H9 (cell line): ENCODE data around the gene PTGFRN. TPM values are rescaled to one million over a fixed set of nuclear protein-coding genes. Genes with fewer than 3 reads are reported as not detected.

Source experiments
- DNase-seq: peaks from one replicate; pipeline ENCODE4 v3.0.0-alpha.2; 2017
- H2AFZ ChIP-seq: one replicate; pipeline ENCODE4 v1.6.1; 2013; ENCODE audit warnings: mild to moderate bottlenecking, low read length, control low read depth, moderate library complexity
- H2AK5ac ChIP-seq: 2 replicates; pipeline ENCODE4 v1.6.1; 2013; ENCODE audit warnings: low read length, control low read depth, mixed read lengths; ENCODE audit not compliant: insufficient read length
- H2BK120ac ChIP-seq: one replicate; pipeline ENCODE4 v1.6.1; 2013; ENCODE audit warnings: low read depth, mild to moderate bottlenecking, low read length, control low read depth, inconsistent platforms; ENCODE audit not compliant: poor library complexity, severe bottlenecking
- H2BK12ac ChIP-seq: 2 replicates; pipeline ENCODE4 v1.6.1; 2013; ENCODE audit warnings: low read length, control low read depth, mixed read lengths, low read depth; ENCODE audit not compliant: insufficient read length
- H2BK15ac ChIP-seq: 2 replicates; pipeline ENCODE4 v1.6.1; 2013; ENCODE audit warnings: low read depth, low read length, control low read depth
- H2BK20ac ChIP-seq: one replicate; pipeline ENCODE4 v1.6.1; 2013; ENCODE audit warnings: low read depth, mild to moderate bottlenecking, low read length, control low read depth, inconsistent platforms; ENCODE audit not compliant: poor library complexity, severe bottlenecking
- H2BK5ac ChIP-seq: 2 replicates; pipeline ENCODE4 v1.6.1; 2013; ENCODE audit warnings: low read length, control low read depth, mixed read lengths; ENCODE audit not compliant: insufficient read length
- H3K14ac ChIP-seq: 2 replicates; pipeline ENCODE4 v1.6.1; 2013; ENCODE audit warnings: low read length, control low read depth; ENCODE audit not compliant: insufficient read depth
- H3K18ac ChIP-seq: 2 replicates; pipeline ENCODE4 v1.6.1; 2013; ENCODE audit warnings: low read depth, mild to moderate bottlenecking, mixed read lengths, low read length, control low read depth; ENCODE audit not compliant: insufficient read length
- H3K23ac ChIP-seq: 2 replicates; pipeline ENCODE4 v1.6.1; 2013; ENCODE audit warnings: low read length, control low read depth, mixed read lengths, low read depth; ENCODE audit not compliant: insufficient read length
- H3K23me2 ChIP-seq: 2 replicates; pipeline ENCODE4 v1.6.1; 2013; ENCODE audit warnings: low read depth, mild to moderate bottlenecking, mixed read lengths, low read length, control low read depth; ENCODE audit not compliant: insufficient read length, poor library complexity, severe bottlenecking
- H3K27ac ChIP-seq: 2 replicates; pipeline ENCODE4 v1.5.1; 2013; ENCODE audit warnings: low read length, control low read depth, mixed read lengths, low read depth; ENCODE audit not compliant: insufficient read length
- H3K27me3 ChIP-seq: 2 replicates; pipeline ENCODE4 v1.6.1; 2013; ENCODE audit warnings: low read length, control low read depth, inconsistent platforms; ENCODE audit not compliant: insufficient read depth
- H3K4ac ChIP-seq: 2 replicates; pipeline ENCODE4 v1.6.1; 2013; ENCODE audit warnings: low read depth, mild to moderate bottlenecking, control low read depth, inconsistent platforms, low read length, moderate library complexity
- H3K4me1 ChIP-seq: 2 replicates; pipeline ENCODE4 v1.6.1; 2013; ENCODE audit warnings: low read length, control low read depth, inconsistent platforms; ENCODE audit not compliant: insufficient read depth
- H3K4me2 ChIP-seq: 2 replicates; pipeline ENCODE4 v1.6.1; 2013; ENCODE audit warnings: low read length, control low read depth, mixed read lengths; ENCODE audit not compliant: insufficient read length, insufficient read depth
- H3K56ac ChIP-seq: 2 replicates; pipeline ENCODE4 v1.6.1; 2013; ENCODE audit warnings: low read depth, mild to moderate bottlenecking, mixed read lengths, low read length, control low read depth; ENCODE audit not compliant: insufficient read length
- H3K79me1 ChIP-seq: 2 replicates; pipeline ENCODE4 v1.6.1; 2013; ENCODE audit warnings: low read depth, mild to moderate bottlenecking, moderate library complexity, low read length, control low read depth, inconsistent platforms; ENCODE audit not compliant: insufficient read depth, poor library complexity, severe bottlenecking
- H3K79me2 ChIP-seq: 2 replicates; pipeline ENCODE4 v1.6.1; 2013; ENCODE audit warnings: low read length, control low read depth, inconsistent platforms; ENCODE audit not compliant: insufficient read depth
- H3K9ac ChIP-seq: 2 replicates; pipeline ENCODE4 v1.6.1; 2013; ENCODE audit warnings: low read length, control low read depth, mixed read lengths; ENCODE audit not compliant: insufficient read length; ENCODE audit errors: extremely low read depth
- H3K9me3 ChIP-seq: one replicate; pipeline ENCODE4 v1.6.1; 2013; ENCODE audit warnings: low read depth, low read length, inconsistent platforms; ENCODE audit not compliant: control insufficient read depth
- H3T11ph ChIP-seq: one replicate; pipeline ENCODE4 v1.6.1; 2013; ENCODE audit warnings: mild to moderate bottlenecking, low read length, control low read depth, inconsistent platforms
- H4K20me1 ChIP-seq: one replicate; pipeline ENCODE4 v1.6.1; 2013; ENCODE audit not compliant: control insufficient read depth, insufficient read length, insufficient read depth
- H4K5ac ChIP-seq: 2 replicates; pipeline ENCODE4 v1.6.1; 2013; ENCODE audit warnings: low read depth, mild to moderate bottlenecking, mixed read lengths, low read length, control low read depth; ENCODE audit not compliant: insufficient read length
- H4K8ac ChIP-seq: replicated peaks from 2 replicates; pipeline ENCODE4 v1.6.1; 2013; ENCODE audit warnings: low read length, control low read depth, mixed read lengths, low read depth; ENCODE audit not compliant: insufficient read length
- H4K91ac ChIP-seq: 2 replicates; pipeline ENCODE4 v1.6.1; 2013; ENCODE audit warnings: low read depth, mild to moderate bottlenecking, moderate library complexity, mixed read lengths, low read length, control low read depth; ENCODE audit not compliant: insufficient read length
- H3K27ac Mint-ChIP-seq, 3 experiments: 2 replicates in 2 of 3; 3 replicates in 1 of 3; pipeline ENCODE4 v1.8.0; 2020 to 2021; ENCODE audit warnings: mixed read lengths in 3 of 3, mild to moderate bottlenecking in 1 of 3, moderate library complexity in 1 of 3
- H3K27me3 Mint-ChIP-seq: 2 replicates; pipeline ENCODE4 v1.8.0; 2021; ENCODE audit warnings: low read depth, mild to moderate bottlenecking, moderate library complexity, mixed read lengths
- H3K36me3 Mint-ChIP-seq, 3 experiments: 2 replicates in 2 of 3; 3 replicates in 1 of 3; pipeline ENCODE4 v1.8.0; 2020 to 2021; ENCODE audit warnings: low read depth in 3 of 3, mixed read lengths in 3 of 3; ENCODE audit not compliant: insufficient read depth in 1 of 3
- H3K4me1 Mint-ChIP-seq, 2 experiments: 2 replicates each; pipeline ENCODE4 v1.8.0; 2020; ENCODE audit warnings: mixed read lengths in 2 of 2
- H3K4me3 Mint-ChIP-seq, 2 experiments: 2 replicates in 1 of 2; 3 replicates in 1 of 2; pipeline ENCODE4 v1.8.0; 2020 to 2021; ENCODE audit warnings: mild to moderate bottlenecking in 2 of 2, mixed read lengths in 2 of 2, moderate library complexity in 1 of 2
- H3K9me3 Mint-ChIP-seq, 2 experiments: 2 replicates in 1 of 2; 3 replicates in 1 of 2; pipeline ENCODE4 v1.8.0; 2020; ENCODE audit warnings: mild to moderate bottlenecking in 2 of 2, mixed read lengths in 2 of 2, moderate library complexity in 1 of 2
- CTCF ChIP-seq: fragments of 200-600 bp; sonication (generic); conservative IDR thresholded peaks from 3 replicates; pipeline ENCODE4 v1.8.0; 2021; ENCODE audit warnings: antibody characterized with exemption, mild to moderate bottlenecking
- WGBS: extraction: QIAGEN DNeasy Blood & Tissue Kit; methylation state at CpG from one replicate; pipeline ENCODE4 v1.1.7; 2013; ENCODE audit warnings: missing lambda C conversion rate, low lambda C conversion rate, mixed read lengths; ENCODE audit not compliant: insufficient read length; ENCODE audit errors: extremely low coverage; 5-methylcytosine and 5-hydroxymethylcytosine counted together
- total RNA-seq: library from RNA; stranded (reverse); gene quantifications from 2 replicates; pipeline ENCODE4 v1.2.1, GENCODE V29; 2021

The PTGFRN gene
- total RNA-seq, 1 experiment from 2014 or later, result 26.3 TPM

- no peak overlapping the region for H4K8ac ChIP-seq
- no peak overlapping the region for H2BK5ac ChIP-seq
- no peak overlapping the region for H3K4ac ChIP-seq
- H3K27me3 Mint-ChIP-seq, result no peaks in the 10 kb centered on the region
- no CpG with 5 or more reads among the region's 2 CpGs for WGBS
- no peak overlapping the region for H3K56ac ChIP-seq
- H2BK120ac ChIP-seq, result no peak overlapping the region
- peaks cover 5% of the 10 kb centered on the region for H3K23me2 ChIP-seq
- no peak overlapping the region for H3K4me3 Mint-ChIP-seq
- H3K36me3 Mint-ChIP-seq, result no peaks in the 10 kb centered on the region; a peak in 2 of 7 replicates
- no peaks in the 10 kb centered on the region for H3K79me1 ChIP-seq
- H4K91ac ChIP-seq, result no peak overlapping the region
- no peak overlapping the region for H3K27ac ChIP-seq
- TF ChIP-seq CTCF, result no peak
- peaks cover 16 to 19% of the 10 kb centered on the region in 2 experiments for H3K4me1 Mint-ChIP-seq
- DNase-seq, result no peak
- no peaks in the 10 kb centered on the region for H4K20me1 ChIP-seq
- no peaks in the 10 kb centered on the region for H3K9me3 ChIP-seq
- H3T11ph ChIP-seq, result no peak overlapping the region
- H2AK5ac ChIP-seq, result no peak overlapping the region
- H3K4me1 ChIP-seq, result peaks cover 13% of the 10 kb centered on the region; the same call in 1 of the 2 replicates
- no peak overlapping the region for H3K14ac ChIP-seq
- no peak overlapping the region for H2BK20ac ChIP-seq
- H3K9ac ChIP-seq, result no peak overlapping the region
- H3K9me3 Mint-ChIP-seq, result no peaks in the 10 kb centered on the region
- H3K23ac ChIP-seq, result no peak overlapping the region
- no peaks in the 10 kb centered on the region for H3K27me3 ChIP-seq
- H3K18ac ChIP-seq, result no peak overlapping the region
- H2BK12ac ChIP-seq, result no peak overlapping the region
- H3K4me2 ChIP-seq, result no peak overlapping the region
- no peak overlapping the region for H4K5ac ChIP-seq
- no peak overlapping the region for H2AFZ ChIP-seq
- peaks cover 1% of the 10 kb centered on the region; the same call in 1 of the 2 replicates for H3K79me2 ChIP-seq
- H2BK15ac ChIP-seq, result no peak overlapping the region
- H3K27ac Mint-ChIP-seq, result no peak overlapping the region
These were observed 3.1 kb downstream of the PTGFRN start for GRCh38 chr1:116912846-116913245.
